GM18870 (cell line): ENCODE measurements around the gene CRYGS.
"Not testable (repeated sequence)": the region's sequence is repeated elsewhere in the genome, so short reads cannot be mapped to it uniquely, and the experiment has no call there.

Experiments used
- ATAC-seq: cut with Tn5 transposase; IDR thresholded peaks from one replicate; pipeline ENCODE4 v1.9.1; 2021; ENCODE audit warnings: moderate library complexity; ENCODE audit not compliant: unreplicated experiment

The CRYGS gene

GRCh38 chr3:186544281-186544680 is at the start of gene CRYGS:
TSS of gene CRYGS (minus strand) at chr3:186544380. CDS start at chr3:186544326, 54 bp downstream.
- no peak for ATAC-seq

- ATAC-seq, result no peak
Observed at GRCh38 chr3:186593862-186594261, 49.7 kb upstream of the CRYGS start.

GRCh38 chr3:186592682-186593081 is 48.5 kb upstream of the CRYGS start:
- no peak for ATAC-seq

DNA sequence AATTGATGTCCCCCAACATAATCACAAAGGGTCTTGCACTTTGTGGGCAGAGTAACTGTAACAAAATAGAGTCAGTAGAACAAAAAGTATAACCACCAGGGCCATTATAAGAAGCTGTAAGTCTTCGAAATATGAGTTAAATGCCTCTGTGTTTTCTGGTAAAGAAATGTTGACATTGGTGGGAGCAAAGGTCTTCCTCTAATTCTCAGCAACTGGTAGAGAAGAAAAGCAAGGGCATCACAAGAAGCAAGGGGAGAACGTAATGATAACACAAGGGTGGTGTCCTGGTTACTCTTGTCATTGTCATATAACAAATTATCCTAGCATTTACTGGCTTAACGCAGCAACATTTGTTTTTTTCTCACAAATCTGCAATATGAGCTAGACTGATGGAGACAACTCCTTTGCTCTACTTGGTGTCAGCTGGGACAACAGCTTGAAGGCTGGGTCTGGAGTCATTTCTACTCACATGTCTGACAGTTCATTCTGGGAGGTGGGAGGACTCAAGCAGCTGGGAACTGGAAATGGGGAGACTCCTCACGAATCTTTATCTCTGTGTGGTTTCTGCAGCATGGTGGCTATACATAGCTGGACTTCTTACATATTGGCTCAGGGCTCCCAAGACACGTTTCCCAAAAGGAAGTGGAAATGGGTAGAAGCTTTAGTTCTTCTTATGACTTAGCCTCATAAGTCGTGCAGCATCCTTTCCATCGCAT is 46.6 kb upstream of the CRYGS start:
- ATAC-seq, result no peak

DNA sequence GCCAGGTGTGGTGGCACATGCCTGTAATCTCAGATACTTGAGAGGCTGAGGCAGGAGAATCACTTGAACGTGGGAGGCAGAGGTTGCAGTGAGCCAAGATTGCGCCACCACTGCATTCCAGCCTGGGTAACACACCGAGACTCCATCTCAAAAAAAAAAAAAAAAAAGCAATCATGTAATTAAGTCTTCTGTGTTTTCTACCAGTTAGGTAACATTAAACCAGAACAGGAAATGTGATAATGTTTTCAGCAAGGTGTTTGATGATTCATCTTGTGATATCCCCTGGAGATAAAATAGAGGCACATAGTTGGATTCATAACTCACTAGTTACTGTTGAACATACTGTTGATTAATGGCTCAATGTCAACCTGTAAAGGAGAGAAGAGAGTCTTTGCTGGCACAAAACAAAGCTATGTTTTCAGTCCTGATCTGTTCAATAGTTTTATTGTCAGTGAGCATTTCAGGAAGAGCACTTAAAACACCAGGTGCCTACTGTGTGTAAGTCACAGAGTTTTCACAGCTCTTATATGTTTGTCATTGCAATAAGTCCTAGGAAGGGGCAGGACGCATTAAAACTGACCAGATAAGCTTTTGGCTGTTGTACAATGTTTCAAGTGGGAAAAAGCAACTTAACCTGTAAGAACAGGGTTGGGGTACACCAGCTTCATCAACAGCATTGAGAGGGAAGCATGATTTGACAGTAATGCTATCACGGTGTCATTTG is 45.8 kb upstream of the CRYGS start:
- ATAC-seq, result no peak

- ATAC-seq, result no peak
Observed at GRCh38 chr3:186589121-186589520, 44.9 kb upstream of the CRYGS start.

DNA sequence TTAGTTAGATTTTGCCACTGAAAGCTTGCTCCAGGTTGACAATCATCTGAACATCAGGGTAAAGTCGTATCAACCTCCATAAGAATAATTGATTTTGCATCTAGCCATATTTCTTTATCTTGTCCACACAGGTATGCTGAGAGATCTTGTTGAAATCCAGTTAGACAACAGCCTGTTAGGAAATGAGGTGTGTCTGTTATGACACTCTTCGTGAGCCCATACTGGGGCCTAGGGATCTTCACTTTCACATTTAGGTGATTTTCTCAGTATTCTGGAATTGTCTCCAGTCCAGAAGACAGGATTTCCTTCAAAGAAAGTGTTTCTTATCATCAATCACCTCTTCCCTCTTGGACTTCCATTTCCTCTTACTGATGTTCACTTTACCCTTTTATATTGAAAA is 44.5 kb upstream of the CRYGS start:
- ATAC-seq, result no peak

- no peak for ATAC-seq
Observed at GRCh38 chr3:186587183-186587582, 43.0 kb upstream of the CRYGS start.

- not testable (repeated sequence) for ATAC-seq
Observed at GRCh38 chr3:186586245-186586644, 42.1 kb upstream of the CRYGS start.

GRCh38 chr3:186583831-186584230 is 39.7 kb upstream of the CRYGS start:
- no peak for ATAC-seq

GRCh38 chr3:186582541-186582940 is 38.4 kb upstream of the CRYGS start:
- ATAC-seq, result no peak

DNA sequence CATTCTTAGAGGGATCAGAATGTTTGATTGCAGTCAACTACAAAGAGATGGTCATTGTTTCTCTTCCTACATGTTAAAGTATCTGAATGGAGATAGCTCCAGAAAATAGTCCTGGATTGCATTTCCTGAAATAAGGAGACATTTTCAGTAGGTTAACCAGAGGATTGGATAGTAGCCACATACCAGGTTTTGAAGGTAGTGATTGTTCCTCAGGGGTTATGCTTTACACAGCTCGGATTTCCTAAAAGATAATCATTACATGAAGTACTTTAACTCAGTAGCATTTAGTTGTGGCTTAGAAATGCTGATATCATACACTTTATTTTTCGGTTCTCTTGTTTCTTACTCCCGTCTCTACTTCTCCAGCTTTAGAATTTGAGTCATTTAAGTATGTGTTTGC is 36.6 kb upstream of the CRYGS start:
- no peak for ATAC-seq

DNA sequence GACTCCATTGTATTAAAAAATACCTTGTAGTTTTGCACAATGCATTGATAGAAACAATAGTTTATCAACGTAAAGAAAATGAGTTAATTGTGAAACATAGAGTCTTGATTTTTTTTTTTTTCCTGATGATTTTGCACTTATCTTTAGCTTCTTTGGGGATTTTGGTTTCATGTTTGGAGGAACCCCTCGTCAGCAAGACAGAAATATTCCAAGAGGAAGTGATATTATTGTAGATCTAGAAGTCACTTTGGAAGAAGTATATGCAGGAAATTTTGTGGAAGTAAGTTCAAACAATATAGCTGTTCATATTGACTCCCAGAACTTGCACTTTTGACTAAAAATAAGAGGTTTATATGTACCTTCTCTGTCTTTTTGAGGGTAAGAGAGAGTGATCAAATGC is 33.3 kb upstream of the CRYGS start:
- no peak for ATAC-seq

- no peak for ATAC-seq
Observed at GRCh38 chr3:186571644-186572013, 27.4 kb upstream of the CRYGS start.

DNA sequence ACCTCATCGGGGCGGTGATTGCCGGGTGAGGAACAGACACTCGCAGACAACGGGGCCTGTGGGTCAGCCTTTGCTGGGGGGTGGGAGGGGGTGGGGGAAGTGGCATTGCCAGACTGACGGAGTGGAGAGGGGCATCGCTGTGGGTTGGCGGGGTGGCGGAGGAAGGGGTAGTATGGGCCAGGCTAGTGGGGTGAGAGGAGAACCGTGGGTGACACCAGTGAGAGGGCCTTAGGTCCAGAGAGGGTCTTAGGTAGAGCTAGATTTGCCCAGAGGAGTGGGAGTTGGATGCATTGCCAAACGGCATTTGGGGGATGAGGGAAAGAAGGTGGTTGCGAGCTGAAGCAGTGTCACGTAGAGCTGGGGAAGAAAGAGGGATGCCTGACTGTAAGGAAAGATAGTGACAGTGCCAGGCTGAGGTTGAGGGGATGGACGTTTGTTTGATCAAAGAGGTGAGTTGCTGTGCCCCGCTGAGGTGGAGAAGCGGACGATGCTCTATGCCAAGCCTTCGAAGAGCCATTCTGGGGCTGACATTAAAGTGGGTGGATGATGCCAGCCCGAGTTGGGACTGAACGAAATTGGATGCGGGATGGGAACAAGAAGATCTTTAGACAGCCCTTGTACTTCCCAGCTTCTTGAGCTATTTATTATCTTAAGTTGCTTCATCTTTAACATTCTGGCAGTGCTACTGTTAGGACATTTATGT is 26.9 kb upstream of the CRYGS start:
- no peak for ATAC-seq

DNA sequence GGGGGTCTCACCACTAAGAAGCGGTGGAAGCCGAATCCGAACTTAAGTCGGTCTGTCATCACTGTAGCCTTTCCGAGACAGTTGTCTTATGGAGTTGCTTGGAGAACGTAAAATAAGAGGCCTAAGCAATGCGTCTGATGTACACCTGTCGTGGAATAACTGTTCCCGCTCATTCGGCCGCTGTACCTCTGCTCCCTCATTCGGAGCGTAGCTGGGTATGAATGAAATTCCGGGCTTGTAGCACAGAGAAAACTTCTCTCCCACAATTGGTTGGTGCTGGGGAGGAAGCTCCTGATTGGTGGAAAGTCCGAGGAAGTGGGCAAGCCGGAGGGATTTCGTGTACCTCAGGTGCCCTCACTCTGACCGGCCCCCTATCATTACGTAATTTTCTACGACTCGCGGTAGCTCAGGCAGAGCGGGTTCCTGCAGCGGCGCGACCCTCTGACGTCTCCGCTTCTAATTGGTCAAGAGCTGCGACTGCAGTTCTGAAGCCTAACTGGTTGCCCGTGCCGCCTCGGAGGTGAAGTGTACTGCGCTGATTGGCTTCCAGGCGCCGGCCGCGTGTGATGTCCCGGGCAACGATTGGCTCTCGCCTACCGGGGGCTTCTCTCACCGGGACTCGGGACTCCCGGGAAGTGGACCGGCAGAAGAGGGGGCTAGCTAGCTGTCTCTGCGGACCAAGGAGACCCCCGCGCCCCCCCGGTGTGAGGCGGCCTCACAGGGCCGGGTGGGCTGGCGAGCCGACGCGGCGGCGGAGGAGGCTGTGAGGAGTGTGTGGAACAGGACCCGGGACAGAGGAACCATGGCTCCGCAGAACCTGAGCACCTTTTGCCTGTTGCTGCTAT is 26.1 kb upstream of the CRYGS start, which contains the start of gene DNAJB11:
Gene DNAJB11, plus strand, starts transcription at position 625 of the 845 bp plus-strand sequence. Its CDS starts 178 bp downstream, at position 803.
- peak; percentile 80 for ATAC-seq

DNA sequence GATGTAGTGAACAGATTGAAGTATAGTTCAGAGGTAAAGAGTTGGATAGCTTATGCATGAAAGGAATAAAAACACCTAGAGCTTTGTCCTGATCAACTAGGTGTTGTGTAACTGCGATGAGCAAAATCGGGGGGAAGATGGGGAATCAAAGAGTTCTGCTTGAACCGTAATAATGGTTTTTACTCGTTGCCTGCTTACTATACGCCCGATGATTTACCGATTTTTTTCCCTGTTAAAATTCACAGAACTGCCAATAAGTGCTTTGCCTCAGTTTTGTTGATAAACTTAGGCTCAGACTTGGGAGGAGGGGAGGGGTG is 25.6 kb upstream of the CRYGS start:
- no peak for ATAC-seq

- ATAC-seq, result not testable (repeated sequence)
Observed at GRCh38 chr3:186569361-186569760, 25.2 kb upstream of the CRYGS start.

GRCh38 chr3:186567072-186567921 is 23.1 kb upstream of the CRYGS start, which contains the start of gene TBCCD1:
TSS of gene TBCCD1 (minus strand) at chr3:186567339. CDS start at chr3:186564329, 3,010 bp downstream.
- ATAC-seq, result peak; percentile 28

- no peak for ATAC-seq
Observed at GRCh38 chr3:186566772-186567071, 22.5 kb upstream of the CRYGS start.
